Activated T-cell treated with anti-CD3 and anti-CD28 coated beads for 1 hour (primary cell): Measurements from ENCODE around the gene NHS.

Source experiments
- DNase-seq: peaks from one replicate; pipeline ENCODE4 v3.0.0-alpha.2; 2020; ENCODE audit warnings: low read depth

The NHS gene

GRCh38 chrX:17374619-17375366, at the start of gene NHS:
TSS of gene NHS (plus strand) at chrX:17375200. CDS start at chrX:17375758, 558 bp downstream.
- DNase-seq: no peak

- DNase-seq: no peak
These were observed 46.2 kb upstream of the NHS start for GRCh38 chrX:17328837-17329236.

DNA sequence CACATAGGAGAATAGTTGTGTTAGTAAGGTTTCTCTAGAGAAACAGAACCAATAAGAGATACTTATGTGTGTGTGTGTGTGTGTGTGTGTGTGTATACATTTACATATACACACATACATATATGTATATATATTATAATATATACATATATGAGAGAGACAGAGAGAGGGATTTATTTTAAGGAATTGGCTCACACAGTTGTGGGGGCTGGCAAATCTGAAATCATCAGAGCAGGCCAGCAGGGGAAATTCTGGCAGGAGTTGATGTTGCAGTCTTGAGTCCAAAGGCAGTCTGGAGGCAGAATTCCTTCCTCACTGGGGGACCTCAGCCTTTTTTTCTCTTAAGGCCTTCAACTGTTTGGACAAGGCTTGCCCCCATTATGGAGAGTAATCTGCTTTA, 38.6 kb upstream of the NHS start:
- DNase-seq: no peak

- no peak for DNase-seq
These were observed 19.0 kb upstream of the NHS start for GRCh38 chrX:17355976-17356375.

GRCh38 chrX:17359500-17359899, 15.5 kb upstream of the NHS start:
- no peak for DNase-seq

DNA sequence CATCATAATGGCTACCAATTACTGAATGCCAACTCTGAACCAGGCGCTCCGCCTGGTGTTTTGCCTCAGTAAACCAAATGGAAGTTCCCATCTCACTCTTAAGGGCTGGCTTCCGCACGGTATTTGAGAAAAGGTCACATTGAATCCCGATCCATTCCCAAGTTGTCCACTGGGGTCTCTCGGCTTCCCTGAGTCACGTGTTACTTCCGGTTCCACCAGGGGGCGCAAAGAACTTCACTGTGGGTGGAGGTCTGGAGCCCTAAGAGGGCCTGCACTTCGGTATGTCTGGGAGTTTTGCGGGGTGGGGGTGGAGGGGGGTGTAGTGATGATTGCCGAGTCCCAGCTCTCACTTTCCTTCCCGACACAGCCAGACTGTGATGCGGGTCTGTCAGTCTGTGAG, 13.4 kb upstream of the NHS start:
- DNase-seq: no peak

GRCh38 chrX:17368002-17368401, 7.0 kb upstream of the NHS start:
- DNase-seq: no peak

- DNase-seq: no peak
These were observed 5.7 kb upstream of the NHS start for GRCh38 chrX:17369309-17369708.

DNA sequence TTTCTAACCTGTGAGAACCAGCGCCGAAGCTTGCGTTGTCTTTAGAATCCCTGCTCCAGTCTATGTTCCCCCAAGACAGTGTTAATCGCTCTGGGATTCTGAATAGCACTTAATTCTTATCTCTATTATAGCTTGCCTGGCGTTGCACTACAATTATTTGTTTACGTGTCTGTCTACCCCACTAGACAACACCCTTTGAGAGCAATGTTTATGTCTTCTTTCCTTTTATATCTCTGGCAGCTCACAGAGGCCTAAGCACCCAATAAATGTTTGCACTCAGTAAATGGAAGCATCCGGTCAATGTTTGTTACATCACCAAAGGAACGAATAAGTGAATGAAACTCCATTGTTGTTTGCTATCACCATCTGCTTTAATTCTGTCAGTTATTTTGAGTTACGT, 4.8 kb upstream of the NHS start:
- no peak for DNase-seq

DNA sequence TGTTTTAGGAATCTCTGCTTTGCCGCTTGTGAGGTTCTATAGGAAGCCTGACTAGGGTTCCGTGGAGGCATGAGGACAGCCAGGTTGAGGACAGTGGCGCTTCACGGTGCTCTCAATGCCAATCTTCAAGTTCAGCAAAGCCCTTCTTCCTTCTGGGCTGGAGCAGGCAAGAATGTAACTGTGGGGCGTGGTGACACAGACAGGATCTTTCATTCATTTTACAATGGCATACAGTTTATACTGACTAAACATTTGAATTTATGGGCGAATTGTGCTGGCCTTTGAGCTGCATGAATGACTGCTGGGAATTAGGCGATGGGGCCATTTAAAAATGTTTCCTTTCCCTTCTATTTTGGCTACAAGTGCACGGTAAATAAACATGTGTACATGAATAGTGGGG, 2.9 kb upstream of the NHS start:
- DNase-seq: no peak

DNA sequence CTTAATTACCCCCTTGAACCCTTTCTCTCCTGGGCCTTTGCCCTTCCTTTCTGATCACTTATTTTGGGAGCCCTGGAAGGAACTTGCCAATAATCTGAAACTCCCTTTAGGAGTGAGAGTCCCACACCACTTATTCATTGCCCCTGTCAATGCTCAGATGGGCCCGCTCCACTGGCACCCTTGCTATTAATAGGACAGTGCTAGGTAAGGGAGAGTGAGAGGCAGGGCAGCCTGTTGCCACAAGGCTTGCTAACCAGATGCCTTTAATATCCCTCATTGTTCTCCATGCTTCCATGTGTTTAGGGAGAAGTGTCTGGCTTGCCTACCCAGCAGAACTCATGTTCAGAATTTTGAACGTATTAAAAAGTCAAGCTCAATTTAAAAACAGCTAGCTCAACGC, 1.7 kb upstream of the NHS start:
- DNase-seq: no peak

- no peak for DNase-seq
These were observed 302 bp downstream of the NHS start for GRCh38 chrX:17375367-17375636.

GRCh38 chrX:17375637-17376430, 834 bp downstream of the NHS start:
- no peak for DNase-seq

GRCh38 chrX:17376431-17377077, 1.6 kb downstream of the NHS start:
- no peak for DNase-seq

DNA sequence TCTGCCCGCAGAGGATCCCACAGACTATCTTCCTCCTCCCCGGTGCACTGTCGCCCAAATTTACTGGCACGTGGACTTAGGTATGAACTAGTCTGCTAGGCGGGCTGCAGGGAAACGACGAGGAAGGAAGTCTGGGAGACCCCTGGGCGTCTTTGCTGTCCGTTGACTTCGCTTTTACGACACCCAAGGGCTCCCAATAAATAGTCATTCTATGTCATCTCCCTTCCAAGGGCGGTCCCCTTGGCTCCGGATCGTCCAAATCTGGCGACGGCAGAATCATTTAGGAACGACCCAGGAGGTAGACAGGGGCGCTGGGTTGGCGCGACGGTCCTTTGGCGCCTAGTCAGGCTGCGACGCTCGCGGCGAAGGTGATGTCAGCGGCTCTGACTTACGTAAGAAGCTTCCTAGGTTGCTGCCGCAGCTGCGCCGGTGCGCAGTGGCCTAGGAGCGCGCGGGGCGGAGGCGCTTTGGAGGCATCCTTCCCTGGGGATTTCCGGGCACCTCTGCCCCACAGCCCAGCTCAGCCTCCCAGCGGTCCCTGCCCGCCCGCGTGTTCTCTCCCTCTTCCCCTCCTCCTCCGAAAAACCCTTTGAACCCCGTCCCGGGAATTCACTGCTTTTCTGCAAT, 2.2 kb downstream of the NHS start:
- DNase-seq: no peak

- no peak for DNase-seq
These were observed 2.8 kb downstream of the NHS start for GRCh38 chrX:17377795-17378194.

DNA sequence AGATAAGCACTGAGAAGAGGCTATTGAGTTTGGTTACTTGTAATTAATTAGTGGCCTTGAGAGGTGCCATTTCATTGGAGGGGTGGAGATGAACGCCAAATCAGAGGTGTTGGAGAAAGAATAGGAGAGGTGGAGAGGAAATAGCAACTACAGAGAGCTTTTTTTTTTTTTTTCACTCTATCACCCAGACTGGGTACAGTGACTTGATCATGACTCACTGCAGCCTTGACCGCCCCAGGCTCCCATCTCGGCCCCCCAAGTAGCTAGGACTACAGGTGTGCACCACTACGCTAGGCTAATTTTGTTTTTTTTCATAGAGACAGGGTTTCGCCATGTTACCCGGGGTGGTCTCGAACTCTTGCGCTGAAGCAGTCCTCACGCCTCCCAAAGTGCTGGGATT, 5.2 kb downstream of the NHS start:
- no peak for DNase-seq

DNA sequence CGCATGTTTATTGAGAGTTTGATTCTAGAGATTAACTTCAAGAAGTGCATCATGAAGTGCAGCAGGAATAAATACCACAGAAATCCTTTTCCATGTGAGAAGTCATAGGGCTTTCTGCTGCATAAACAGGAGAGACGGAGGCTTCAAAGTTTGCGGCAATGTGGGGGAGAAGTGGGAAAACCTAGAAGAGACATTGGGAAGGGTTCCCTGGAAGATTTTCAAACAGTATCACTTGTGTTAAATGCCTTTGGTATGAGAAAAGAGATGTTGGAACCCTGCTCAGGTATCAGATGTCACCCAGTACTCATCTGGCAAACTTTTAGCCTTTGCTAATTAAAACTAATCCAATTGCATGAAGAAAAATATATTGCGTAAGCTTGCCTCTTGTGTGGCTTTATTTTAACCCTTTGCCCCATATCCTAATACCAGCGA, 15.4 kb downstream of the NHS start:
- no peak for DNase-seq

DNA sequence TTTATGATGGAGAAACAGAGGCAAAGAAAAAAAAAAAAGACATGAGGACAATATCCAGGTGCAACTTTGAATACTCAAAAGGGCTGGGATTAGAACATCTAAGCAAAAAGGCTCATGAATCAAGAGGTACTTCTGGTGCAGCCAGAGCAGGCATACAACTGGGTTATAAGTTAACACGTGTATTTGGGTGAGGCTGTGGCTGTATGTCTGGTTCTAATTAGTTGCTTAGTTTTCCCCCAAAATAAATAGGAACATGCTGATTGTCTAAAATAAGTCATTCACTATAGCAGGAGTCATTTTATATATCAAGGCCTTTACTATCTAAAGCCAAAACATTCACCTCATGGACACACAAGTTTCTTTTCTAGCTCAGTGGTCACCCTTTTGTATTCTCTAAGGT, 20.2 kb downstream of the NHS start:
- DNase-seq: no peak

DNA sequence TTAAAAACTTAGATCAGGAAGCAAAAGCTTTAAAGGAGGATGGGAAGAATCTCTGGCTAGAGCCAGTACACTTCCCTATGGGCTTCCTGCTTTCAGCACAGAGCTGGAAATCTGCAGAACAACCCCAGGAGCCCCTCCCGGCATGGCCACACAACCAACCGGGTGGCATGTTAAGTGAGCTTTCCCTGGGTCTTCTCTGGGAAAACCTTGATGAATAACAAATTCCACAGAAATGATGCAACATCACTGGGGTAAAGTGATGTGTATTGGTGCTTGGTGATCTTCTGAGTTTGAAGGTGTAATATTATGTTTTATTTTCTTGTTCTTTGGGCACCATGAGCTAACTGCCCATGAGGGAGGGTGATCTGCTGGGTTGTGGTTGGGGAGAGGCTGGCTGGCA, 22.1 kb downstream of the NHS start:
- no peak for DNase-seq

DNA sequence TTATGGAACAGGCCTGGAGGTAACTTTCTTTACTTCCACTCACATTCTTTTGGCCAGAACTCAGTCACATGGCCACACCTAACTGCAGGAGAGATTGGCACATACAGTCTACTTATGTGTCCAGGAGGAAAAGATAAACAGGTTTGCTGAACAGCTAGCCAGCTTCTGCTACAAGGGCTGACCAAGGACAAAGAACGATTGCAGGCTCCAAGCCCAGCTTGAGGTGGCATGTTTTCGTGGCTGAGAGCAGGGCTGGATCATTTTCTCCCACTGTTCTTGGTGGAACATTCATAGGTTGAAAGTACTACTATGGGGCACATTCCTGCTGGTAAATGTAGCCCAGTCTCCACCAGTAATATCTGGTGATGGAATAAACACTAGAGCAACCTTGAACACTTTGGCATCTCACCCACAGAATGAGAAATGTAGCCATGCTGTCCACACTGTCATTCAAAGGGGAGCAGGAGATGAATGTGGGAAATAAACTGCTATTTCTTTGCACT, 28.2 kb downstream of the NHS start:
- DNase-seq: no peak

GRCh38 chrX:17403972-17404371, 29.0 kb downstream of the NHS start:
- no peak for DNase-seq
